PC-3 (cell line): ENCODE measurements around the gene CDH22. TPM values are rescaled to one million over a fixed set of nuclear protein-coding genes. Genes with fewer than 3 reads are reported as not detected.

Experiments used
- ATAC-seq: fragments of 200-7000 bp; cut with Tn5 transposase; 2 replicates; pipeline ENCODE4 v1.9.1; 2020; ENCODE audit warnings: mild to moderate bottlenecking, moderate library complexity
- BruUV-seq: library from RNA; stranded (reverse); fragments of 400-500 nt; replicated peaks from 2 replicates; lab custom pipeline; 2021; lab: Mats Ljungman, UMichigan
- CTCF ChIA-PET: fragments of 300-600 bp; sonication (Branson Sonifier 250); formaldehyde crosslinking; loops from one replicate; lab custom pipeline; 2022; ENCODE audit warnings: antibody characterized with exemption; lab: Charles Lee
- POLR2A ChIA-PET: fragments of 300-600 bp; sonication (Branson Sonifier 250); formaldehyde crosslinking; loops from one replicate; lab custom pipeline; 2022; ENCODE audit warnings: antibody characterized with exemption; ENCODE audit not compliant: unreplicated experiment; lab: Charles Lee
- DNase-seq: peaks from one replicate; pipeline ENCODE4 v3.0.0-alpha.2; 2015
- H2AFZ ChIP-seq: fragments of 300-600 bp; sonication (generic); 2 replicates; pipeline ENCODE4 v1.6.0; 2016; ENCODE audit warnings: antibody characterized with exemption, low read length
- H3F3A ChIP-seq: fragments of 300-600 bp; sonication (generic); one replicate; pipeline ENCODE4 v1.6.0; 2017; ENCODE audit warnings: antibody characterized with exemption, low read length, control low read depth, mild to moderate bottlenecking; ENCODE audit not compliant: unreplicated experiment
- H3K27ac ChIP-seq: fragments of 300-600 bp; sonication (generic); 2 replicates; pipeline ENCODE4 v1.5.1; 2016; ENCODE audit warnings: mild to moderate bottlenecking, low read length
- H3K27me3 ChIP-seq: fragments of 300-600 bp; sonication (generic); 2 replicates; pipeline ENCODE4 v1.6.1; 2016; ENCODE audit warnings: low read length, mixed read lengths
- H3K36me3 ChIP-seq: fragments of 300-600 bp; sonication (generic); 2 replicates; pipeline ENCODE4 v1.6.1; 2016; ENCODE audit warnings: low read depth, mixed run types, low read length, mixed read lengths
- H3K4me1 ChIP-seq: fragments of 300-600 bp; sonication (generic); 2 replicates; pipeline ENCODE4 v1.5.1; 2016; ENCODE audit warnings: low read length; ENCODE audit not compliant: insufficient read depth
- H3K4me2 ChIP-seq: fragments of 300-600 bp; sonication (generic); 2 replicates; pipeline ENCODE4 v1.6.0; 2016; ENCODE audit warnings: low read length
- H3K4me3 ChIP-seq: fragments of 300-600 bp; sonication (generic); 2 replicates; pipeline ENCODE4 v1.5.1; 2016; ENCODE audit warnings: mild to moderate bottlenecking, low read length, mixed read lengths
- H3K79me2 ChIP-seq: fragments of 300-600 bp; sonication (generic); 2 replicates; pipeline ENCODE4 v1.6.1; 2017; ENCODE audit warnings: low read length, mixed read lengths
- H3K9ac ChIP-seq: fragments of 300-600 bp; sonication (generic); 2 replicates; pipeline ENCODE4 v1.6.0; 2016; ENCODE audit warnings: mild to moderate bottlenecking, low read length
- H3K9me2 ChIP-seq: fragments of 300-600 bp; sonication (generic); replicated peaks from 2 replicates; pipeline ENCODE4 v1.6.1; 2016; ENCODE audit warnings: mixed run types, low read length, mixed read lengths
- H3K9me3 ChIP-seq: fragments of 300-600 bp; sonication (generic); 2 replicates; pipeline ENCODE4 v1.6.1; 2016; ENCODE audit warnings: low read length, mixed read lengths
- H4K20me1 ChIP-seq: fragments of 300-600 bp; sonication (generic); 2 replicates; pipeline ENCODE4 v1.6.1; 2016; ENCODE audit warnings: low read length, mixed read lengths
- CTCF ChIP-seq: fragments of 300-600 bp; sonication (generic); conservative IDR thresholded peaks from 2 replicates; pipeline ENCODE4 v1.5.1; 2017; ENCODE audit warnings: antibody characterized with exemption, low read depth, mild to moderate bottlenecking, low read length
- EZH2 ChIP-seq: fragments of 300-600 bp; sonication (generic); IDR thresholded peaks from one replicate; pipeline ENCODE4 v1.6.1; 2017; ENCODE audit warnings: antibody characterized with exemption, mild to moderate bottlenecking, low read length; ENCODE audit not compliant: unreplicated experiment
- EZH2phosphoT487 ChIP-seq: fragments of 300-600 bp; sonication (generic); IDR thresholded peaks from 2 replicates; pipeline ENCODE4 v1.6.1; 2018; ENCODE audit warnings: mild to moderate bottlenecking, antibody characterized with exemption, low read length, borderline replicate concordance
- intact Hi-C: fragments of 100-400 bp; cut with micrococcal nuclease; formaldehyde crosslinking; loops from 2 replicates; pipeline ENCODE4 v1.9.0; 2023
- total RNA-seq: library from RNA; depleted of rRNA; stranded (reverse); fragments of >200 nt; gene quantifications from 2 replicates; pipeline ENCODE4 v1.2.3, GENCODE V29; 2014

The CDH22 gene
- total RNA-seq, 1 experiment from 2014 or later, result not detected

- POLR2A ChIA-PET, result no interaction called here
- H3K27ac ChIP-seq, result no peak overlapping the region
- no peaks in the 10 kb centered on the region for H3K79me2 ChIP-seq
- H4K20me1 ChIP-seq, result no peaks in the 10 kb centered on the region
- CTCF ChIA-PET, result no interaction called here
- no peak for TF ChIP-seq CTCF
- no peaks in the 10 kb centered on the region for H3K9me2 ChIP-seq
- intact Hi-C loops, result no loop called here
- peaks cover 32% of the 10 kb centered on the region for H3K27me3 ChIP-seq
- DNase-seq (no peak), ATAC-seq (no peak)
- no peaks in the 10 kb centered on the region for H3K36me3 ChIP-seq
- H3F3A ChIP-seq, result no peaks in the 10 kb centered on the region
- BruUV-seq, result no TSS peak
- H3K4me3 ChIP-seq, result no peak overlapping the region
- H2AFZ ChIP-seq, result no peak overlapping the region
- H3K4me1 ChIP-seq, result peaks cover 10% of the 10 kb centered on the region
- no peak overlapping the region for H3K4me2 ChIP-seq
- H3K9ac ChIP-seq, result no peak overlapping the region
- no peaks in the 10 kb centered on the region for H3K9me3 ChIP-seq
These were observed 105.4 kb downstream of the CDH22 start for GRCh38 chr20:46202766-46203509.

- BruUV-seq, result no TSS peak
- ChIA-PET CTCF (no interaction called here), POLR2A (no interaction called here)
- peaks cover 32% of the 10 kb centered on the region for H3K27me3 ChIP-seq
- no peaks in the 10 kb centered on the region for H3K9me3 ChIP-seq
- H4K20me1 ChIP-seq, result no peaks in the 10 kb centered on the region
- TF ChIP-seq CTCF (no peak), EZH2phosphoT487 (no peak), EZH2 (no peak)
- no peak overlapping the region for H3K27ac ChIP-seq
- H3K9me2 ChIP-seq, result no peaks in the 10 kb centered on the region
- H3K4me1 ChIP-seq, result peaks cover 4% of the 10 kb centered on the region
- H3K79me2 ChIP-seq, result no peaks in the 10 kb centered on the region
- ATAC-seq (no peak), DNase-seq (no peak)
- no peak overlapping the region for H3K4me3 ChIP-seq
- no peak overlapping the region for H2AFZ ChIP-seq
- H3K9ac ChIP-seq, result no peak overlapping the region
- H3K4me2 ChIP-seq, result no peak overlapping the region
- H3K36me3 ChIP-seq, result no peaks in the 10 kb centered on the region
- no peaks in the 10 kb centered on the region for H3F3A ChIP-seq
- intact Hi-C loops, result no loop called here
These were observed 107.4 kb downstream of the CDH22 start for GRCh38 chr20:46200582-46201570.
